ENCODE data around the gene GADL1.

GRCh38 chr3:30729512-30729911, 164.9 kb downstream of the GADL1 start:
- TF ChIP-seq POLR2A (IDR thresholded peaks at IDR 0.05; ENCODE audit: low read depth, low read length) (no peak), POLR2AphosphoS5 (IDR thresholded peaks at IDR 0.05; ENCODE audit: low read depth, low read length) (no peak), TAF1 (IDR thresholded peaks at IDR 0.05; ENCODE audit: low read depth, low read length) (no peak), POU2F2 (IDR thresholded peaks at IDR 0.05; ENCODE audit: low read depth, low read length) (no peak), SPI1 (IDR thresholded peaks at IDR 0.05; ENCODE audit: low read depth, low read length) (no peak), PAX5 (IDR thresholded peaks at IDR 0.05; ENCODE audit: insufficient read depth, low read length, severe bottlenecking) (no peak)

All from GM12891 (cell line).